Measurements from ENCODE around the gene SPRED2.

The SPRED2 gene

DNA sequence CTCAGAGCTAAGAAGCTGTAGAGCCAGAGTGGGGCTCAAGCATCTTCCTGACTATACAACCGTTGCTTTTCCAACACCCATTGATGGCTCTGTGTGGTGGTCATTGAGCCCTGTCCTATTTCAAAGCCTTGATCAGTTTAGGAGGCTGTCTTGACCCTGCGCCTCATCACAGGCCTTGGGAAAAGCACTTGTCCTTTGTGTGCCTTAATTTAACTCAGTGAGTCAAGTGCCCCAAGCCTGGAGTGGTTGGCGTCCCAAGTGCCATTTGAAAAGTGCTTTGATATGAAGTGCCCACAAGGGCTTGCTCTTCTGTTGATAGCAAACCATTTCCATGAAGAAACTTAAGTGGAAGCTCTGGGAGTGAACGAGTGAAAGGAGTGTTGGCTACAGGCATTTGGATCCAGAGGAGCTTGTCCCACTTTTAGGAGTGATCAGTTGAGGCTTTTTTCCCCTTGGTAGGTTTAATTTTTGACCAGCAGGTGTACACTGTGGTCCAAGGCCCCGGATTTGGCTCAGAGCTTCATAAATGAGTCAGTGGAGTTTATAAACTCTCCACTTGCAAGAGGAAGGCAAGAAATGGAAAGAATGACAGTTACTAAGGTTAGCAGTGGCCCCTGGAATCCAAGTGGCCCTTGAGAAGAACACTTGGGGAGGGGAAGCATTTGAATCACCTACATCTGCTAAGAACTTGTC lies 154.5 kb downstream of the SPRED2 start:
- no peak for DNase-seq (ENCODE audit: low read depth in 2 of 2)

- no peak for DNase-seq (ENCODE audit: low read depth in 2 of 2)
Observed at GRCh38 chr2:65277118-65277517, 155.3 kb downstream of the SPRED2 start.

GRCh38 chr2:65276609-65277008 lies 155.8 kb downstream of the SPRED2 start:
- DNase-seq (ENCODE audit: low read depth in 2 of 2), result no peak

DNA sequence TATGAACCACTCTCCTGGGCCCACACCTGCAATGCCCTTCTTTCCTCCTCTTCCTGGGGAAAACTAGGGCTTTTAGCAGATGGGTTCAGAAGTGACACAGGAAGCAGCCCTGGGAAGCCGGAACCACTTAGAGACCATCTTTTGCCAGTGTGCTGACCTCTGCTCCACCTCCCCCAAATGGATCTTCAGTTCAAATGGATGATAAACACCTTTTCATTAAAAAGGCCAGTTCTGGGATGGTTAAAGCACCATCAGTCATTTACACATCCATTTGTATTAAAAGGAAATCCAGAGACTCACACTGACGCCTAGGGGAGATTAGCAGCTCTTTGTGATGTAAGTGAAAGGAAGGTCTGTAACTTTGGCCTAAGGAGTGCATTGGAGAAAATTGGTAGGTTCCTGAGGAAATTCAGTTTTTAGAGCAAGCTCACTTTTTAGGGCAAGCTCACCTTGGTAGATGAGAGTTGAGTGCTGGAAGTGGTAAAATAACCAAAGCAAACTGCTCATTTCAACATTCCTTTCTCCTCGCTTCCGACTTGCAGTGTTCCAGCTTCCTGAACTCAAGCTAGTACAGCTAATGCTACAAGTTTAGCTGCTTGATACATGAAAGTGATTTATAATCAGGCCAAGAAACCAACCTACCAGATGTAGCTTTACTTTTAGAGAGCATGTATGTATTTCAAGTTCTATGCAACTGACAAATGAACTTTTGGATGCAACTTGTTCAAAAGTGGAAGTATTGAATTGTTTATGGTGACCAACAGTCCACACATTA lies 157.1 kb downstream of the SPRED2 start:
- DNase-seq (ENCODE audit: low read depth in 2 of 2), result no peak

DNA sequence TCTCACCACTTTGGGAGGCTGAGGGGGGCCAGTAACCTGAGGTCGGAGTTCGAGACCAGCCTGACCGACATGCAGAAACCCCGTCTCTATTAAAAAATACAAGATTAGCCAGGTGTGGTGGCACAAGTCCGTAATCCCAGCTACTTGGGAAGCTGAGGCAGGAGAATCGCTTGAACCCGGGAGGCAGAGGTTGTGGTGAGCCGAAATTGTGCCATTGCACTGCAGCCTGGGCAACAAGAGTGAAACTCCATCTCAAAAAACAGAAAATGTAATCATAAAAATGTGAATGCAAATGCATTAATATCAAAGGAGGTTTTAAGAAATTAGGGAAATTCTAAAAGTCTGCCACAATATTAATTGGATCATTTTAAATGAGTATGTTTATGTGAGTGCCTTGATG lies 159.1 kb downstream of the SPRED2 start:
- DNase-seq (ENCODE audit: low read depth in 2 of 2), result no peak

- DNase-seq (ENCODE audit: low read depth in 2 of 2), result no peak
Observed at GRCh38 chr2:65268957-65269356, 163.4 kb downstream of the SPRED2 start.

DNA sequence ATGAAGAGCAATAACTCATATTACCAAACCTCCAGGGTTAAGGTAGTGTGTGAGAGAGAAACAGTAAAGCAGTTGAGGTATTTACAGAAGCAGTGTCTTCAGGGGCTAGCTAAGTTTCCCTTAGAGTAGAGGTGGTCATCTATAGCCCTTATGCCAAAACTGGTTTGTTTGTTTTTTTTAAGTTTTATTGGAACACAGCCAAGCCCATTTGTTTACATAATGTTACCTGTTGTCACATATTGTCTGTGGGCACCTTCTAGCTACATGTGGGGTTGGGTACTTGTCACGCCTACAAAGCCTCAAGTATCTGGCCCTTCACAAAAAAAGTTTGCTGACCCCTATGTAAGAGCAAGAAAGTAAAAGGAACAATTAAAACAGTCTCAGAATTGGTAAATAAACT lies 165.4 kb downstream of the SPRED2 start:
- no peak for DNase-seq (ENCODE audit: low read depth in 2 of 2)

- DNase-seq (ENCODE audit: low read depth in 2 of 2), result no peak
Observed at GRCh38 chr2:65265671-65266045, 166.7 kb downstream of the SPRED2 start.

DNA sequence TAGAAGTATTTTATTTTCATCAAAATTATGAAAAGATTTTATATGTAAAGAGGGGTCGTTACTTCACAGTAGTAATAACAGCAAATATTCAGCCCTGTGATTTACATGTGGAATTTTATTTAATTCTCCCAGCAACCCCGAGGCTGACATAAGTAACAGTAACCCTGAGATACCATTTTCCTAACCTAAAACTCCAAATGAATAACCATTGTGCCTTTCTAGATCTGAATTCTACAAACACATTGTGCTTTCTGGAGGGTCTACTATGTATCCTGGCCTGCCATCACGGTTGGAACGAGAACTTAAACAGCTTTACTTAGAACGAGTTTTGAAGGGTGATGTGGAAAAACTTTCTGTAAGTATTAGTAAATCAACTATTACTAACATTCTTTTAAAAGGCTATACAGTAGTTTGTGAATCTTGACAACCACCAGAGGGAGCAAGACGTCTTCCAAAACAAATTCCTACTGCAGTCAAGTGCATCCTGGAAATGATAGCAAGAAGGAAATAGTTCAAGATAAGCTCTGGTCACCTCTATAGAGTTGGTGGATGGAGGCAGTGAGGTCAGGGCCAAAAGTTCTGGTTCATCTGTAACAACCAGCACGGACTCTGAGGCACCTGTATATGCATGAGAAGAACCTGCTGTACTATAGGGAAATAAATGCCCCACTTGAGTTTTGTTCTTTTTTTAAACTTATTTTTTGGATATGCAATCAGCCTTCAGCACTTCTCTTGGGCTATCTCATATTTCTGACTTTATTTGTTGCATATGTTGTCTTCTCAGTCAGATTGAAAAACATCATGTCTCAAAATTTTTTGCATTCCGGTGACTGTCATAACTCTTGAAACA lies 167.4 kb downstream of the SPRED2 start:
- DNase-seq (ENCODE audit: low read depth in 2 of 2), result no peak

- no peak for DNase-seq (ENCODE audit: low read depth in 2 of 2)
Observed at GRCh38 chr2:65263986-65264385, 168.4 kb downstream of the SPRED2 start.

GRCh38 chr2:65263262-65263661 lies 169.1 kb downstream of the SPRED2 start:
- DNase-seq (ENCODE audit: low read depth in 2 of 2), result no peak

- no peak for DNase-seq (ENCODE audit: low read depth in 2 of 2)
Observed at GRCh38 chr2:65261676-65262075, 170.7 kb downstream of the SPRED2 start.
